NCI-H226 (cell line): ENCODE results near the gene GPR137C.
A peak's percentile ranks its signal among the peaks of the same experiment; 100 is the strongest.
"Not testable (repeated sequence)": the region's sequence is repeated elsewhere in the genome, so short reads cannot be mapped to it uniquely, and the experiment has no call there.

Source experiments
- DNase-seq: peaks from one replicate; pipeline ENCODE4 v3.0.0-alpha.2; 2015

The GPR137C gene

DNA sequence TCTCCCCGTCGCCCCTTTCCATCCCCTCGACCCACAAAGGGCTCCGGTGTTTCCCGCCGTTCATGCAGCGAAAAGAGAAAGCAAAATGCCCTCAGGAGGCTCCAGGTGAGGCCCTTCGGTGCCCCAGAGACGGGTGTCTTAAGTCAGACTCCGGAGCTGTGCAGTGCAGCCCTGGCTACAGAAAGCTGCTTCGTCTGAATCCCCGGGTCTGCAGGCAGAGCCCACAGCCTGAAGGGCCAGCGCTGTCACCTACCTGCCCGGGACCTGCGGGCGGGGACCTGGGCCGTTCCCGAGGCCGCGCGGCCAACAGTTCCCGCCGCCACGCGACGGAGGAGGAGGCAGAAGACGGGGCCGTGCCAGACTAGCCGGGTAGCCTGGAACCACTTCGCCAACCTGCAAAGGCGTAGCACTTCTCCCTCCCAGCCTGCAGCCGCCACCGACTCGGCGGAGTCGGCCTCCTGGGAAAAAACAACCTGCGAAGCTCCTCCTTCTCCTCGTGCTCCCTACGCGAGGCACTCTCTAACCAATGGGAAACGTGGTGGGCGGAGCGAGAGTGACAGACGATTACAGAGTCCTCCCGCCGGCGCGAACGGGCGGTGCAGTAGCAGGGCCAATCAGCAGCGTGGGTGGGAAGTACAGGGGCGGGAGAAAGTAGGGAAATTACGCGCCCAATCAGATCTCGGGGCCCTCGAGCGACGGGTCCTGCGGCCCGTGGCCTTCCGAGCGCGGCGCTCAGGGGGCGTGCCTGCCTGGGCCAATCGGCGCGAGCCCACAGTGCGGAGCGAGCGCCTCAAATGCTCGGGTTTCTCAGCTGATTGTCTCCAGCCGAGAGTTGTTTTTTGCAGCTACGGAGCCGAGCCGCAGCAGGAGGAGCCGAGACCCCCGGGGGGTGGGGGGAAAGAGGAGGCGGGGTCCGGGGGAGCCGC lies at the start of gene GPR137C, which contains the start of gene TXNDC16:
GPR137C (plus strand) TSS at position 774 of the 926 bp plus-strand sequence. CDS start 312 bp downstream, outside the sequence.
TXNDC16 (minus strand) TSS at position 443 of the 926 bp plus-strand sequence. CDS start 8,948 bp downstream, outside the sequence.
- DNase-seq = peak; percentile 99

DNA sequence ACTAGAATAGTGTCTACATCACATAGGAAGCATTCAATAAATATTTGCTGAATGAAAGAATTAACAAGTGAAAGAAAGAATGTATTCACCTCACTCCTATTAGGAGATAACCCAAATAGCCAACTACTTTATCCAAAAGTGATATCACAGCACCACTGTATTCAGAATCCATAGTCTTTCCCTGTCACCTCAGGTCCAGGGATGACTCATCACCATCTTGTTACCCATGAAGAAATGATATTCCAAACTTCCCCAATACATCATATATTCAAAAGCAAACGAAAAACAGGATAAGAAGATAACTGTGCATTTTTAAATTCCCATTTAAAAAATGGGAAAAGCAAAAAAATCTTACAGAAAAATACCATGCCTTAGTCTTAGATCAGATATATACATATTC lies 39.4 kb upstream of the GPR137C start:
- no peak for DNase-seq

DNA sequence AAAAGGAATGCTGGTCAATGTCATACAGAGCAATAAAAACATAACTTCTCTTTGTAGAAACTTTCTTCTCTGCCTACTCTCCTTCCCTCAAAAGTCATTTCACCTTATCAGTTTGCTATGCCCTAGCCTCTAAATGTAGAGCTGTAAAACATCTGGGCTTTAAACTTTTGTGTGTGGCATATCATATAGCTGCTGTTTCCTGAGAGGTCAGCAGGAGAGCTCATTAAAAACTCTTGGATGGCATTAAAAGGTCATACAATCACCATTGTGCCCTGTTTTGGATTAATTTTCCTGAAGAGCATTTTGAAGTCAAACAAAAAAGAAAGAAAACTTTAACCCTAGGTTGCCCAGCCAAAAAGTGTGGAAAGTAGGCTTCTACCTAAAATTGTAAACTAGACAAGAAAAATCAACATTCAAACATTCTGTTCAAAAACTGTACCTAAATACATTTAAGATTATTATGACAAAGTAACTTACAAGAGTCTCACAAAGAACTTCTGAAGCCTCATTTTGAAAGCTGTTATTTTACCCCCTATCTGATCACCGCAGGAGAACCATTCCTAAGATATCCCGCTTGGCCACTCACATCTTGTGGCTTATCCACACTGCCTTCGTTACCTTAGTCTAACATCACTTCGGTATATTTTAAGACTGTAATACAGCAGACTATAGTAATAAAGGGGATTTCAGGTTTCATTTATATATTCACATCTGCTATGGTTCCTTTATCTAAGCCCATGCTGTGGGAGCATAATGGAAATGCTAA lies 38.4 kb upstream of the GPR137C start:
- DNase-seq = no peak

GRCh38 chr14:52522033-52522432 lies 30.6 kb upstream of the GPR137C start:
- no peak for DNase-seq

- no peak for DNase-seq
Observed at GRCh38 chr14:52522581-52523345, 29.9 kb upstream of the GPR137C start.

- DNase-seq = no peak
Observed at GRCh38 chr14:52527052-52527451, 25.6 kb upstream of the GPR137C start.

DNA sequence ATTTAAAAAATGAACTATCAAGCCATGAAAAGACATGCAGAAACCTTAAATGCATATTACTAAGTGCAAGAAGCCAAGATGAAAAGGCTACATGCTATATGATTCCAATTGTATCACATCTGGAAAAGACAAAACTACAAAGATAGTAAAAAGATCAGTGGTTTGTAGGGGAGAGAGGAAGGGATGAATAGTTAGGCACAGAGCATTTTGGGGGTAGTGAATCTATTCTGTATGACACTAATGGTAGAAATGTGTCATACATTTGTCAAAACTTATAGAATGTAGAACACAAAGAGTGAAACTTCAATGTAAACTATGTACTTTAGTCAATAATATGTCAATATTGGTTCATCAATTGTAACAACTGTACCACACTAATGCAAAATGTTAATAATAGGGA lies 21.2 kb upstream of the GPR137C start:
- no peak for DNase-seq

GRCh38 chr14:52536269-52536668 lies 16.4 kb upstream of the GPR137C start:
- DNase-seq = no peak

DNA sequence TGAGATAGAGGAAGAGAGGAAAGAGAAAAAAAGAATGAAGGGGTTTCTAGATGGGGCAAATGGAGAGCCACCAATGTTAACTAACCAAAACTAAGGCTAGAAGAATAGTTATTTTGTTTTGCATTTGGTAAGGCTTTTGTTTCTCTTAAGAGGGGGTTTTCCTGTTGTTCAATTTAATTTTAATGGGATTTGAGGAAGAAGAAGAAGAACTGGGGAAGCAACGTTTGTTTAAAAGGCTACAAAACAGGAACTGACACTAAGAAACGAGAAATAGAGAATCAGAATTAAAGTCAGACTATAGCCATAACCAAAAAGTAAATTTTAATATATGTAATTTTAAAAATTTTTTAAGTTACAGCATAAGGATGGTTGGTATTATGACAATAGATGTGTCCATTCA lies 14.0 kb upstream of the GPR137C start:
- no peak for DNase-seq

- no peak for DNase-seq
Observed at GRCh38 chr14:52545584-52546317, 6.9 kb upstream of the GPR137C start.

DNA sequence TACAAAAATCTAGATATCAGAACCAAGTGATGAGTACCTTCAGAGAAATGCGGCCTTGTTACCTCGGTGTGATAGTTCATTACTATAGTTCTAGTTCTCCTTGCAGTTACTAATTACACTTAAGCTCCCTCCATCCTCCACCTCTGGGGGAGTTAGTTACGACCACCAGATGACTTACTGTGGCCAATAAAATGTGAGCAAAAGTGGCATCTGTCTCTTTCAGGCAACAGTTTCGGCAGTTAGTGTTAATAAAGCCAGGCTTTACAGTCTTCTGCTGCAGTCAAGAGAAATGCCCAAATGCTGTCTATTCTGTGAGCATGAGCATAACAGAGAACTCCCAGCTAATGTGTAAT lies 6.3 kb upstream of the GPR137C start:
- no peak for DNase-seq

- DNase-seq = no peak
Observed at GRCh38 chr14:52547027-52547426, 5.6 kb upstream of the GPR137C start.

DNA sequence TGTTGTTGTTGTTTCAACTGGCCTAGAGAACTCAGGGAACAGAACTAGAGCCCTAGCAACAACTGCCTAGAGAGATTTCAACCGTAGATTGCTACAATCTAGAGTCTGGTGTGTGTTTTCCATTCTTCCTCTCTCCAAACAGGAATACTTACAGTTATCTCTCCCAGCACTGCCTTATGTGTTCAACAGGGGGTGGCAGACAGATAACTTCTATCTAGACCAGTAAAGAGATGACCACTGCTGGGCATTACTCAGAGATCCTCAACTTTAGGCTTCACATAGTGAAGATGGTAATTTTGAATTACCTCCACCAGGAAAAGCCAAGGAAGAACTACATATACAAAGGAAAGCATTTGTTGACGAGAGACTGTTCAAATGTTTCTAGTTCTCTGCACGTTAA lies 5.1 kb upstream of the GPR137C start:
- no peak for DNase-seq

- no peak for DNase-seq
Observed at GRCh38 chr14:52550661-52551060, 2.0 kb upstream of the GPR137C start.

DNA sequence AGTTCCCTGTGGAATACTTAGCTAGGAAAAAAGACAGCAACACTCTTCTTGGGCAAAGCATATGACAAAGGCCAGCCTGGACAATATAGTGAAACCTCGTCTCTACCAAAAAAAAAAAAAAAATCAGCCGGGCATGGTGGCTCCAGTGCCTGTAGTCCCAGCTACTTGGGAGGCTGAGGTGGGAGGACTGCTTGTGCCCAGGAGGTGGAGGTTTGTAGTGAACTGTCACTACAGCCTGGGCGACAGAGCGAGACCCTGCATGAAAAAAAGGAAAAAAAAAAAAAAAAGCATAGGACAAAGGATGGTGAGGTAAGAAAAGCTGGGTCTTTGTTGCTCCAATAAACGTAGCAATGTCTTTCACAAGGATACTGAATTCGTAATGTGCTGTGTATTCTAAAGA lies 1.4 kb upstream of the GPR137C start:
- no peak for DNase-seq

DNA sequence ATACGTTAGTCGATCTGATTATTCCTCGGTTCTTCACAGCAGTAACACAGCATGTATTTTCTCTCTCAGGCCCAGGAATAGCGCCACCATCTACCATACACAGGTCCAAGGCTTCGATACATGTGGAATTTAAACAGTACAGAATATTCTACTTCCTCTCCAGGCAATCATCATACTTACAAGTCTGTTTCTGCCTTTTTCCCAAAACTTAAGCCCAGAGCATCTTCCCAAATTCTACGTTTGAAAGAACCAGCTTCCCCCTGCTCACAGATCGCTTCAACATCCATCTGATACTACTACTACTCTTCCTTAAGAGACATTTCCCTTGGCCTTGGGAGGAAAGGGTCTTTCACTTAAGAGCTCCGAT lies 957 bp upstream of the GPR137C start:
- peak; percentile 9 for DNase-seq

DNA sequence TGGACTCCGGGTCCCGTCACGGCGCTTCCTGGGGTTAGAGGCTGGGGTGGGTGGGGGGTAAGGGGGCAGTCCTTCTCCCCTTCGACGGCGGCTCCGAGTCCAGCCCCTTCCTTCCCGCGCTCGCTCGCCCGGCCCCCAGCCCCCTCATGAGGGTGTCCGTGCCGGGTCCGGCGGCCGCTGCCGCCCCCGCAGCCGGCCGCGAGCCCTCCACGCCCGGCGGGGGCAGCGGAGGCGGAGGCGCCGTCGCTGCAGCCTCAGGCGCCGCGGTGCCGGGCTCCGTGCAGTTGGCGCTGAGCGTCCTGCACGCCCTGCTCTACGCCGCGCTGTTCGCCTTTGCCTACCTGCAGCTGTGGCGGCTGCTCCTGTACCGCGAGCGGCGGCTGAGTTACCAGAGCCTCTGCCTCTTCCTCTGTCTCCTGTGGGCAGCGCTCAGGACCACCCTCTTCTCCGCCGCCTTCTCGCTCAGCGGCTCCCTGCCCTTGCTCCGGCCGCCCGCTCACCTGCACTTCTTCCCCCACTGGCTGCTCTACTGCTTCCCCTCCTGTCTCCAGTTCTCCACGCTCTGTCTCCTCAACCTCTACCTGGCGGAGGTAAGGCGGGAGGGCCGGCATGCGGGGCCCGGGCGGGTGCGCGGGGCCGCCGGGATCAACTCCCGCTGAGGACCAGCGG lies 500 bp downstream of the GPR137C start:
- DNase-seq = peak; percentile 4

GRCh38 chr14:52553671-52554575 lies 1.3 kb downstream of the GPR137C start:
- peak; percentile 71 for DNase-seq

GRCh38 chr14:52558688-52559087 lies 6.1 kb downstream of the GPR137C start:
- DNase-seq = no peak

GRCh38 chr14:52563120-52563519 lies 10.5 kb downstream of the GPR137C start:
- DNase-seq = no peak

- DNase-seq = not testable (repeated sequence)
Observed at GRCh38 chr14:52568454-52568853, 15.8 kb downstream of the GPR137C start.
